Heart right ventricle (tissue), 16 donors: ENCODE measurements around the gene KCNH8. TPM values are rescaled to one million over a fixed set of nuclear protein-coding genes. Genes with fewer than 3 reads are reported as not detected.

Experiments
- ATAC-seq, 8 donors: fragments of 200-7000 bp; cut with Tn5 transposase; one replicate each; pipeline ENCODE4 v1.9.1; 2020; ENCODE audit warnings: mild to moderate bottlenecking in 8 of 8, moderate library complexity in 8 of 8, moderate number of reproducible peaks in 1 of 8
- DNase-seq, 2 donors: peaks; one replicate each; pipeline ENCODE4 v3.0.0-alpha.2; 2020
- H3K27ac ChIP-seq, 10 donors: fragments of 200-600 bp; sonication (generic) in 2 of 10; one replicate each; pipeline versions ENCODE4 v1.5.0 to v1.8.0; 2020 to 2022; ENCODE audit warnings: mild to moderate bottlenecking in 3 of 10
- H3K27me3 ChIP-seq, 7 donors: fragments of 200-600 bp; one replicate each; pipeline ENCODE4 v1.8.0; 2021 to 2022; ENCODE audit warnings: mild to moderate bottlenecking in 2 of 7
- H3K36me3 ChIP-seq, 9 donors: fragments of 200-600 bp; sonication (generic) in 1 of 9; one replicate each; pipeline versions ENCODE4 v1.5.0 to v1.8.0; 2020 to 2022; ENCODE audit warnings: mild to moderate bottlenecking in 2 of 9
- H3K4me1 ChIP-seq, 9 donors: fragments of 200-600 bp; sonication (generic) in 1 of 9; one replicate each; pipeline versions ENCODE4 v1.5.0 to v1.8.0; 2020 to 2022; ENCODE audit warnings: mild to moderate bottlenecking in 4 of 9
- H3K4me3 ChIP-seq, 10 donors: fragments of 200-600 bp; sonication (generic) in 2 of 10; one replicate each; pipeline versions ENCODE4 v1.5.0 to v1.8.0; 2020 to 2022; ENCODE audit warnings: mild to moderate bottlenecking in 7 of 10, moderate library complexity in 2 of 10
- H3K9me3 ChIP-seq, 11 donors: fragments of 200-600 bp in 10 of 11; sonication (generic) in 2 of 11; one replicate each; pipeline versions ENCODE4 v1.5.0 to v1.8.0; 2013 to 2022; ENCODE audit warnings: mild to moderate bottlenecking in 2 of 11, control low read depth in 1 of 11, moderate library complexity in 1 of 11
- CTCF ChIP-seq, 9 donors: fragments of 200-600 bp; sonication (generic) in 2 of 9; IDR thresholded peaks; one replicate each; pipeline versions ENCODE4 v1.5.0 to v1.8.0; 2021 to 2022; ENCODE audit warnings: antibody characterized with exemption in 9 of 9, mild to moderate bottlenecking in 5 of 9, moderate library complexity in 1 of 9
- WGBS, 2 donors: extraction: QIAGEN DNeasy Blood & Tissue Kit; methylation state at CpG; one replicate each; pipeline ENCODE4 v1.1.7; 2013; ENCODE audit warnings: inconsistent platforms in 1 of 2; 5-methylcytosine and 5-hydroxymethylcytosine counted together
- intact Hi-C, 10 donors: fragments of 100-400 bp; cut with DNase I; formaldehyde crosslinking; loops; one replicate each; pipeline versions ENCODE4 v1.11.1 to v1.14.2; 2022
- polyA plus RNA-seq, 2 donors: library from polyadenylated mRNA; stranded (reverse); fragments of 200-250 nt; gene quantifications; one replicate each; pipeline ENCODE4 v1.2.3, GENCODE V29; 2013
- total RNA-seq, 10 donors: library from RNA; stranded (reverse); fragmentation: NEBNext Ultra II Directional in 3 of 10; extraction: Animal tissue kit (Norgen Biotek cat#: 25700) in 3 of 10; gene quantifications; one replicate each; pipeline versions ENCODE4 v1.2.1 to v1.2.4, GENCODE V29; 2021 to 2023
- donor health status: Arrhythmogenic right ventricular cardiomyopathy.
- donor health status: ischemic (EF 13 %, LVEDD 7.1; RV severe dilation, severe dysfunction).
- donor health status: healthy with polysubstance abuse.
- donor health status: DM: no; HTN: yes; CAD: no.
- donor health status: DM: no; HTN: no; CAD: no.
- donor health status: ischemic (EF 25% LVEDD 6.9; RV normal size, moderate dysfunction).
- donor health status: ischemic (EF 25% LVEDD 5.7; RV mildly dilated, moderate dysfunction).
- donor health status: healthy.
- donor health status: DM: yes; HTN: yes; CAD: no.
- donor health status: Ischemic cardiomyopathy.
- donor health status: ischemic (EF 35%, LVEDD 5.7; RV mildly dilated, moderate dysfunction).
- donor health status: nonischemic (EF 11% LVEDD 7.7; RV severe dilation, severe dysfunction).
- donor health status: DM: yes; HTN: yes; CAD: no.
- donor health status: PGD.
- donor health status: ischemic (EF 29% LVEDD 5.4; RV normal size, mild dysfunction).
- donor health status: nonischemic (EF 23%, LVEDD 6.1; RV moderate dilation, normal function).

The KCNH8 gene
- total and polyA plus RNA-seq, 12 donors, result 0.03 to 0.50 (median 0.10) TPM; not detected in 3

DNA sequence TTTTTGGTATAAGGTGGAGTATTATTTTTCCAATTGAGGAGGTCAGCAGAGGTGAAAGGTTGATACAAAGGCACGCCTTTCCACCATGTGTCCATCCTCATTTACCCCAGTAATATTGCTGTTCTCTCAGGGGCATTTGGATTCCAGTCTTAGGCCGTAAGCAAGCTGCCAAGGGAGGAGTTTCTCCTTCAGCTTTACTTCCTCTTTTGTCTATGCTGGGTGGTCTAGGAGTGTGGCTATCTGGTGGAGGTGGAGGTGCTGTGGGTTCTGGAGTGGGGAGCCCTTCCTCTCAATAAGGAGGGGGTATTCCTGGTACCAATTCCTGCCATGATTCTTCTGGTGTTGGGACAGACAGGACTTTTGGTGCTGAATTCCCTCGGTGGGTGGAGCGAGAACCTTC is 340.6 kb downstream of the KCNH8 start:
- ATAC-seq, result no peak
- WGBS, 2 donors, result 89 to 91% methylated on average over 4 of the region's 4 CpGs

GRCh38 chr3:19489936-19490335 is 341.6 kb downstream of the KCNH8 start:
- no peak for DNase-seq
- no peak for TF ChIP-seq CTCF (IDR thresholded peaks at IDR 0.05)
- Histone ChIP-seq H3K4me3 (no peak overlapping the region), H3K4me1 (no peaks in the 10 kb centered on the region), H3K36me3 (no peaks in the 10 kb centered on the region), H3K9me3 (peaks cover 0 to 4% (median 0%) of the 10 kb centered on the region in 11 donors), H3K27me3 (no peaks in the 10 kb centered on the region), H3K27ac (no peak overlapping the region)
- WGBS, 2 donors, result 89 to 91% methylated on average over 13 of the region's 13 CpGs
- no peak for ATAC-seq
- intact Hi-C loops, result no loop called here

More for the DNA sequence above, 340.6 kb downstream of the KCNH8 start:
- H3K27me3 ChIP-seq, result no peaks in the 10 kb centered on the region
- no peak for DNase-seq
- TF ChIP-seq CTCF (IDR thresholded peaks at IDR 0.05), result no peak
- no peaks in the 10 kb centered on the region for H3K36me3 ChIP-seq
- no peak overlapping the region for H3K27ac ChIP-seq
- no peak overlapping the region for H3K4me3 ChIP-seq
- H3K9me3 ChIP-seq, result peaks cover 0 to 4% (median 0%) of the 10 kb centered on the region in 11 donors
- no peaks in the 10 kb centered on the region for H3K4me1 ChIP-seq
- intact Hi-C loops, result no loop called here

GRCh38 chr3:19506171-19506570 is 357.9 kb downstream of the KCNH8 start:
- Histone ChIP-seq H3K9me3 (no peaks in the 10 kb centered on the region), H3K27me3 (no peaks in the 10 kb centered on the region), H3K27ac (no peak overlapping the region), H3K36me3 (no peaks in the 10 kb centered on the region), H3K4me3 (no peak overlapping the region), H3K4me1 (no peaks in the 10 kb centered on the region)
- TF ChIP-seq CTCF (IDR thresholded peaks at IDR 0.05), result no peak
- WGBS, 2 donors, result 84 to 88% methylated on average over 1 of the region's 1 CpG
- DNase-seq (no peak), ATAC-seq (no peak)
- intact Hi-C loops, result no loop called here

DNA sequence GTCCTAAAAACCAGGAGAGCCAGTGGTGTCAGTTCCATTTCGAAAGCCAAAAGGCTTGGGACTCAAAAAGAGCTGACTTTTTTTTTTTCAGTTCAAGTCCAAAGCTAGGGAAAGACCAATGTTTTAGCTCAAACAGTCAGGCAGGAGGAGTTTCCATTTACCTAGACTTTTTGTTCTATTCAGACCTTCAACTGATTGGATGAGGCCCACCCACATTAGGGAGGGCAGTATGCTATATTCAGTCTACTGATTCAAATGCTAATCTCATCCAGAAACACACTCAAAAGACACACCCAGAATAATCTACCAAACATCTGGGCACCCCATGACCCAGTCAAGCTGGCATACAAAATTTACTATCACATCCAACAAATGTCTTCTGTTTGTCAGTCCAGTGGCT is 374.0 kb downstream of the KCNH8 start:
- 91% methylated on average over 1 of the region's 1 CpG for WGBS, 2 donors
- H3K4me3 ChIP-seq, result no peak overlapping the region

More for the DNA sequence above, 374.0 kb downstream of the KCNH8 start:
- intact Hi-C loops, result no loop called here
- TF ChIP-seq CTCF (IDR thresholded peaks at IDR 0.05), result no peak
- no peaks in the 10 kb centered on the region for H3K27me3 ChIP-seq
- no peak overlapping the region for H3K27ac ChIP-seq
- H3K36me3 ChIP-seq, result no peaks in the 10 kb centered on the region
- no peak for DNase-seq
- H3K4me1 ChIP-seq, result no peaks in the 10 kb centered on the region
- H3K9me3 ChIP-seq, result no peaks in the 10 kb centered on the region
- no peak for ATAC-seq
